Nucleus accumbens (tissue), 56 donors: ENCODE results near the gene PBRM1.
A peak's percentile ranks its signal among the peaks of the same experiment; 100 is the strongest.

ENCODE experiments used
- DNase-seq, 56 donors: peaks; one replicate each; lab custom pipeline; 2025; lab: John Stamatoyannopoulos, UW

Gene PBRM1

DNA sequence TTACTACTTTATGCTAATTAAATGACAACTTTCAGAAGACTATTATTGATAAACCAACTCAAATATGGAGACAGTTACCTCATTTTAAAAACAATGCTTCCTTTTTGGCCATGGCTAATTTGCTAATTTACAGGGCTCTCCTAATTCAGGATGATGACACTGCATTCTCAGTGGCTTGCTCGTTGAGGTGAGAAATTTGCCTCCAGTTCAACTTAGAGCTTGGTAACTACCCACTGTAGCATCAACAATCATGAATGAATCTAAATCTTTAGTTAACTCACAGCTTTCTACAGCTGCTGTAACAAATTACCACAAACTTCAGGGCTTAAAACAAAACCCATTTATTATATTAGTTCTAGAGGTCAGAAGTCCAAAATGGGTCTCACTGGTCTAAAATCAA, 14.0 kb downstream of the PBRM1 start:
- DNase-seq: no peak

DNA sequence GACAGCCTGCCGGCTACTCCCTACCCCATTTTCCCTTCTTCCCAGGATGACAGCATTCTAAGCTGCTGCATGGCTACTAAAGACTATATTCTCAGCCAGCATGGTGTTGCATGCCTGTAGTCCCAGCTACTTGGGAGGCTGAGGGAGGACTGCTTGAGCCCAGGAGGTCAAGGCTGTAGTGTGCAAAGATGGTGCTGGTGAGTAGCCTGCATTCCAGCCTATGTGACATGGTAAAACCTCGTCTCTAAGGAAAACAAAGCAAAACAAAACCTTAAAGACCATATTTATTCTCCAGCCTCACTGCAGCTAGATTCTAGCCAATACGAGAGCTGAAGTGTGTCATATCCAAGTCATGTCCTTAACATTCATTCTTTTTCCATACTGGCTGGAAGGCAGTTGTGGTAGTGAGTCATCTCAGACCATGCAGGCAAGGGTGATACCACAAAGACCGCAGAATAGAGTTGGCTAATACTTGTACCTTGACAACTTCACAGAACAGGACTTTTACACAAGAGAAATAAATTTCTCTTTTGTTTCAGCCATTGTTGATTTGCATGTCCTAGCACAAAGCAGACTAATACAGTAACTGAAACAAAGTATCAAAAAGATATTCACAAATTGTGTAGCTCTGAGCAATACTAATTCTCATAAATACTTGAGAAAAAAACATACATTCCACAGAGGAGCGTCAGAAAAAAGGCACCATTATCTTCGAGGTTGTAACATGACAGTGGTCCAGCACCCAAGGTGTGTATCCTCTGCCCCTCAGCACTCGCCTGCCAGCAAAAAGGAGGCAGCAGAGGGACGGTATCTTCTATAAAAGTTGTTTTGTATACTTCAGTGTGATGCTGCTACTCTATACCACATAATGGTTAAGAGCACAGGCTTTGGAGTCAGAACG, 14.8 kb downstream of the PBRM1 start:
- no peak for DNase-seq

DNA sequence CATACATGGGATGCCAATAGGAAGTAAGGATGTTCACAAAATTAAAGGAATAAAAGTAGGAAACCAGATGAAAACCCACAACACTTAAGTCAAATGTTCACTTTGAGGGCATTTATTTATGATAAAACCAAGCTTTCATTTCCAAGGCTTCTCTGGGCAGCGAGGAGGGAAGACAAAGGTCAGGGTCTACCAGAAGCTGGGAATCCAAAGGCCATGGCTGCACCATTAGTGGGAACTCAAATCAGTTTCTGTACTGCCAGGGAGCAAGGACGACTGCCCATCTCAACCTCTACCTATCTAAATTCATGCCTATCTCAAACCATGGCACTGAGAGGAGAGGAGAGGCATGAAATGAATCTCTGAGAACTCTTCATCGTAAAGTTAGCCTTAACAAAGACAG, 22.6 kb downstream of the PBRM1 start:
- no peak for DNase-seq

- DNase-seq: no peak
Observed at GRCh38 chr3:52660046-52660445, 25.7 kb downstream of the PBRM1 start.

DNA sequence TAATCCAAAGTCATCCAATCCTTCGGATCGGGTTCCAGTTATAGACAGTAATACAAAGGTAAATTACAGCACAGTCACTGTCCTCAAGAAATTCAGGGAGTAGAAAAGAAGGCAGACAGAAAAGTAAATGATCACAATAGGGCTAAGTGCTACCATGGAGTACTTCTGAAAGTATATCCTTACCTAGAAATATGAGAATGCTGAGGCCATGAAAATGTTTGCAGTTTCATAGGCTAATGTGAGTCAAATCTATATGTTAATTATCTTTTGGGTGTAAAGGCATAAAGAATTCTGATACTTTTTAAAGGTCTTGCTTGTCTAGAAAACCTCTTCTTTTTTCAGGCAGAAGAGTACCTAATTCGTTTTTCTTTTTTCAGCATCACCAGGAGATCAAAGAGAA, 29.8 kb downstream of the PBRM1 start:
- DNase-seq: no peak

DNA sequence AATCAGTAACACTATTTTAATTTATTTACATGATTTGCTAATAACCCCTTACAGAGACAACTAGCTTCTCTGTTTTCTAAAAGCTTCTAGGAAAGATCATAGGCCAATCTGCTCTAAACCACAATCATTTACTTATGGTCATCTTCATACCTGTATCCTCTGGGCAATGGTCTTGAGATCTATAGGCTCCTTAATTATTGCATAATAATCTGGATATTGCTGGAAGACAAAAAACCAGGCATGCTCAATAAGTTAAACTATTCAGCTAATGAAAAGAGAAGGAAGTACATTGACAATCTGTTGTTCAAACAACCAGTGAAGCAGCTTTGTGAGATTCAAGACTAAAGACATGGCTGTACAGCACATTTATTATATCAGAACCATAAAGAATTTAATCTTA, 34.1 kb downstream of the PBRM1 start:
- no peak for DNase-seq

DNA sequence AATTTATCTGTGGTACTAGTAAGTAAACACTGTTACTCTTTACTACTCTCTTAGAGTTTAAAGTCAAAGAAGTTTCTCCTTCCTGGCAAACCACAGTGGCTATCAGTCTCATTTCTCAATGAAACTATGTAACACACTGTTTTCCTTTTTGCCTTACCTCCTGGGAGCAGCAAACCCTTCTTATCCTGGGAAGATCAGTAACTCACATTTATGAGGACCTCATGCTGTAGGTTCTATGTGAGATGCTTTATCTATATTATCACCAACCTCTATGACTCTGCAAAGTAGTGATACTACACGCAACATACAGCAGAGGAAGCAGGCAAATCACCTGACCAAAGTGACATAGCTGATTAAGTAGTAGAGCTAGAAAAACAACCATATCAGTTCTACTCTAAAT, 35.3 kb downstream of the PBRM1 start:
- DNase-seq: no peak

DNA sequence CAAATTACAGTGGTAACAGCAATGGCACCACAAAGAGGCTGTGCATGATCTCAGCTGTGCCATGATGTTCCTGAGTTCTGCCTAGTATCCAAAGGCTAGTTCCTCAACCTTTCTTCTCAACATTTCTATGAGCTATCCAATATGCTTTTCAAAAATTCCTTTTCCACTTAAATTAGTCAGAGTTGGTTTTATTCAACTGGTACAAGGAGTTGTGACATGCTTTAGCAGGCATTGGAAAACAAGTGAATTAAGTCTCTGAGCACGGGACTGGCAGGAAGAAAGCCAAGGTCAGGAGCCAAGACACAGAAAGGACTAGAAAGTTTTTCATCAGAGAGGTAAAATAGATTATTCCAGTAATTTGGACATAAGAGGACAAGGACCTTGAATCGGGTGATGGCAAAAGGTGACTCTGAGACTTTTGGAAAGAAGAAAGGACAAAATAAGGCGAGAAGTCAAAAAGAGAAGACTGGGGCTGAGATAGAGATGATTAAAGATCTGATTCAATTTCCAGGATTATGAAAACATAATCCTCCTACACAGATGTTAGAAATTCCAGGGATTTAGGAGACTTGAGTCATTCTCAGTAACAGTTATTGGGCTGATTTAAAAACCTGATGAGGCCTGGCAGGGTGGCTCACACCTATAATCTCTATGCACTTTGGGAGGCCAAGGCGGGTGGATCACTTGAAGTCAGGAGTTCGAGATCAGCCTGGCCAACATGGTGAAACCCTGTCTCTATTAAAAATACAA, 36.1 kb downstream of the PBRM1 start:
- DNase-seq: no peak

DNA sequence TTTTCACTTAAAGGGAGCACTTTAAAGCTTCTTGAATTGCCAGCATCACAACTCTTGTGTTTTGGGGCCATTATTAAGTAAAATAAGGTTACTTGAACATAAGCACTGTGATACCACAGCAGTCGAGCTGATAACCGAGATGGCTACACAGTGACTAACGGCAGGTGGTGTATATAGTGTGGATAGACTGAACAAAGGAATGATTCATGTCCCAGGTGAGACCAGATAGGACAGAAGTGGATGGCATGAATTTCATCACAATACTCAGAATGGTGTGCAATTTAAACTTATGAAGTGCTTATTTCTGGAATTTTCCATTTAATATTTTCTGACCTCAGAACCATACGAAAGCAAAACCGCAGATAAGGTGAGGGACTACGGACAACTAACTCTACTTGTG, 40.2 kb downstream of the PBRM1 start:
- DNase-seq: no peak

DNA sequence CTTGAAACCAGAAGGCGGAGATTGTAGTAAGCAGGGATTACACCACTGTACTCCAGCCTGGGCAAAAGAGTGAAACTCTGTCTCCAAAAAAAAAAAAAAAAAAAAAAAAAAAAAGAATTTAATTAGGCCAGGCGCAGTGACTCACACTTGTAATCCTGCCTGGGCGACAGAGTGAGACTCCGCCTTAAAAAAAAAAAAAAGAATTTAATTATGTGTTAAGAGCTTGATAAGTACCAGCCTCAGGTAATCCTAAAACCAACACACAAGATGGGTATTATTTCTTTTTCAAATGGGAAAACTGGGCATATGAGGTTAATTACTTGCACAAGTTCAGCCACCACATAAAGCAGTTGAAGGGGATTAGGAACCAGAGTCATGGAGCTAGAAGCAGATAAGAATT, 49.0 kb downstream of the PBRM1 start:
- no peak for DNase-seq

- no peak for DNase-seq
Observed at GRCh38 chr3:52633786-52634185, 51.9 kb downstream of the PBRM1 start.

GRCh38 chr3:52625041-52625440, 60.7 kb downstream of the PBRM1 start:
- DNase-seq: no peak

- no peak for DNase-seq
Observed at GRCh38 chr3:52623234-52623792, 62.4 kb downstream of the PBRM1 start.

DNA sequence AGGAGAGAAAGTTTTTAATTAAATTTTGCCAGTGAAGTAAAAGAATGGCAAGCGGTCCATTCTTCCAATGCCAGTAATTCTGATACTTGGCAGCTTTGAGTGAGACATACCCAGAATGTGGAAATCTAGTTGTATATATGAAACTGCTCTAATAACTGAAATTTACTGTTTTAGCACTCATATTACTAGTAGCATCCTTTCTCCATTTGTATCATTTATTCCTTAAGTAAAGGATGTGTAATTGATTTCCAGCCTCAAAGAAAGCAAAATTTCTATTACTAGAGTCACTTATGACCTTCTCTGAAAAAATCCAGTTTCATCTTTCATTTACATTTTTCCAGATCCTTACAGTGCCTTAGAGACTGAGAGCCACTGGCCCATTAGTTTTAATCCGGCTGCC, 65.1 kb downstream of the PBRM1 start:
- no peak for DNase-seq

DNA sequence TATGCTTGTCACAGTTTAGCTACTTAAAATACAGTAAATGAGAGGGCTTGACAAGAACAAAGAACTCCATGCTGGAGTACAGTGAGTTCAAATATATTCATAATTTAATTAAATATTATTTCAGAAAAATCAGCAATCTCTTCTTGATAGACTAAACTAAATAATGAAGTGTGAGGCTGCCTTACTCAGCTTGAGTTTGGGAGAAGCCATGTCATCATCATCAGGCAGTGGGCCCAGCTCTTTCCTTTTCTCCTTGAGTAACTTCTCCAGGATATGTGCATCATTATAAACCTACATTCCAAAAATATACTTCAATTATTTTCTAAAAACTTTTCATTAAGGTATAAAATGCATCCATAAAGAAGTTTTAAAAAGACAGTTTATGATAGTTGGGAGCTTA, 70.5 kb downstream of the PBRM1 start:
- DNase-seq: no peak

DNA sequence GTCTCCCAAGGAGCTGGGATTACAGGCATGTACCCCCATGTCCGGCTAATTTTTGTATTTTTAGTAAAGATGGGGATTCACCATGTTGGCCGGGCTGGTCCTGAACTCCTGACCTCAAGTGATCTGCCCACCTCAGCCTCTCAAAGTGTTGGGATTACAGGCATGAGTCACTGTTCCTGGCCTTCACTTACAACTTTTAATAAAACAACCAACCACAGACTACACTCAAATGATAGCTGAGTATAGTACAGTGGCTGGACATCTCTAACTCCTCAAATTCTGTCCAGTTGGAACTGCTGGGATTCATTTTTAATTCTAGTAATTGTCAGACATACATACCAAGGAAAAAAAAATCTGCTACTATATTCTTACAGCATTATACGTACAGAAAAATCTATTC, 71.0 kb downstream of the PBRM1 start:
- no peak for DNase-seq

- DNase-seq: no peak
Observed at GRCh38 chr3:52609316-52609815, 76.3 kb downstream of the PBRM1 start.

- no peak for DNase-seq
Observed at GRCh38 chr3:52608337-52608736, 77.4 kb downstream of the PBRM1 start.

DNA sequence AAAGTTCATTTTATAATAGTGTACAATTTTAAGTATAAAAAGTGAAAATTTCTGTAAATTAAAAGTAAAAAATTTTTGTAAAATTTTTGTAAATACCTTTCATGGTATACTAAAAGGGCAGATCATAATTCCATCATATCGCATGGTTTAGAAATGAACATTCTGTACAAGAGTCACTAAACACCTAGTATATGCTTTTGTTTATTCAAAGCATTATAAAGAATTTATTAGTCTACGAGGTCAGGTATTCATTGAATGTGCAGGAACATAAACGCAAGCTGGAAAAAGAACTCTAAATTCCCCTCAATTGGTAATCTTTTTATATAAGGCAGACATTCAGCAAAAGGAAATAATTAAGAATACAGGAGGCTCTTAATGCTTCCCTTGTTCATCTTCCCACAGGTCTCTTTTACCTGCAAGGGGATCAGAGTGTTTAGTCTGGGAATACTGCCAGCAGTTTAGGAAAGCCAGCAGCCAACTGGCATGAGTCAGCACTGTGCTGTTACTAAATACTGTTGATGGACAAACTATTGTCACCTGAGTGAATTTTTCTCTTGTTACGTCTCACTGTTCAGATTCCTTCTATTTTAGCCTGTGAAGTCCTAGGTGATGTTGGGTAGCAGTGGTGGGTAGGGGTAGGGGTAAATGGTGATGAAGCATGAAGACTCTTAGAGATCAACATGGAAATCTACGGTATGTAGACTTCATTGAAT, 79.2 kb downstream of the PBRM1 start:
- DNase-seq: peak in 6 of 56 donors; percentile 0 to 17 (median 3)

DNA sequence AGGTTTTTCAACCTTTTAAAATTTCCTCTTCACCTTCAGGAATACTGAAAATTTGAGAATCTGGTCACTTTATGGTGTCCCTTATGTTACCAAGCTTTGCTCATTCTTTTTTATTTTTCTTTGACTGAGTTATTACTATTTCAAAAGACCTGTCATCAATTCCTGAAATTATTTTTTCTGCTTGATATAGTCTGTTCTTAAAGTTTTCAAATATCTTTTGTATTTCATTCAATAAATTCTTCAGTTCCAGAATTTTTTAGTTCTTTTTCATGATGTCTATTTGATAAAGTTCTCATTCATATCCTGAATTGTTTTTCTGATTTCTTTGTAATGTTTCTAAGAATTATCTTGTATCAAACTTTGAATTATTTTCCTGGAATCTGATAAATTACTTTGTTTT, 85.5 kb downstream of the PBRM1 start:
- no peak for DNase-seq
